Measurements from ENCODE around the gene TGOLN2. TPM values are rescaled to one million over a fixed set of nuclear protein-coding genes. Genes with fewer than 3 reads are reported as not detected.
"Not testable (repeated sequence)": the region's sequence is repeated elsewhere in the genome, so short reads cannot be mapped to it uniquely, and the experiment has no call there.

The TGOLN2 gene
- polyA plus RNA-seq, 4 donors = 18.6 to 160 (median 43.2) TPM

- H3K27ac ChIP-seq (ENCODE audit: low read depth in 1 of 3, low read length in 2 of 3); H3K4me1 ChIP-seq (ENCODE audit: control insufficient read depth in 3 of 3, insufficient read depth in 2 of 3, low read depth in 1 of 3, low read length in 2 of 3); DNase-seq; H3K4me3 ChIP-seq (ENCODE audit: low read depth in 1 of 3, low read length in 3 of 3); H3K27me3 ChIP-seq (ENCODE audit: control insufficient read depth in 3 of 3, insufficient read depth in 3 of 3, low read length in 3 of 3); H3K9me3 ChIP-seq (ENCODE audit: control insufficient read depth in 2 of 2, insufficient read depth in 1 of 2, low read depth in 1 of 2, low read length in 1 of 2); FAIRE-seq: not testable (repeated sequence)
- WGBS, 3 donors = 77 to 88% (median 85%) methylated on average over 5 of the region's 5 CpGs
- H3K36me3 ChIP-seq (ENCODE audit: control insufficient read depth in 3 of 3, insufficient read depth in 2 of 3, low read depth in 1 of 3, low read length in 3 of 3) = peaks cover 0 to 26% (median 0%) of the 10 kb centered on the region in 3 donors
Measured at GRCh38 chr2:85362653-85363387, 35.0 kb upstream of the TGOLN2 start.

DNA sequence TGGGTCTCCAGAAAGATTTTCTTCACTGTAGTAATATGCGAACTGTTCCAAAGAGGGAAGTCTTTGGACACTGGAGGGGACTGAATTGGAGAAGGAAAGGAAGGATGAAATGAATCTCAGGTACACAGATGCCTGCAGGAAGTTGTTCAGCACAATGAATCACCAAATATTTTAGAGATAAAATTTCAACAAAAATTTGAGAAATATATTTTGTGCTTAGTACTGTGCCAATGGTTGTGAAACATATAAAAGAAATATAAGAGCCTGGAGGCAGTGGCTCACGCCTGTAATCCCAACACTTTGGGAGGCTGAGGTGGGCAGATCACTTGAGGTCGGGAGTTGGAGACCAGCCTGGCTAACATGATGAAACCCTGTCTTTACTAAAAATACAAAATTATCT lies 29.9 kb upstream of the TGOLN2 start:
- WGBS, 3 donors = 91 to 95% (median 92%) methylated on average over 3 of the region's 3 CpGs
- Histone ChIP-seq H3K4me1 (ENCODE audit: control insufficient read depth in 3 of 3, insufficient read depth in 2 of 3, low read depth in 1 of 3, low read length in 2 of 3) (peaks cover 2 to 8% (median 4%) of the 10 kb centered on the region in 3 donors), H3K9me3 (ENCODE audit: control insufficient read depth in 2 of 2, insufficient read depth in 1 of 2, low read depth in 1 of 2, low read length in 1 of 2) (no peaks in the 10 kb centered on the region), H3K27me3 (ENCODE audit: control insufficient read depth in 3 of 3, insufficient read depth in 3 of 3, low read length in 3 of 3) (no peaks in the 10 kb centered on the region), H3K4me3 (ENCODE audit: low read depth in 1 of 3, low read length in 3 of 3) (no peak overlapping the region), H3K36me3 (ENCODE audit: control insufficient read depth in 3 of 3, insufficient read depth in 2 of 3, low read depth in 1 of 3, low read length in 3 of 3) (peaks cover 0 to 30% (median 2%) of the 10 kb centered on the region in 3 donors), H3K27ac (ENCODE audit: low read depth in 1 of 3, low read length in 2 of 3) (no peak overlapping the region)
- FAIRE-seq (no peak), DNase-seq (no peak)

DNA sequence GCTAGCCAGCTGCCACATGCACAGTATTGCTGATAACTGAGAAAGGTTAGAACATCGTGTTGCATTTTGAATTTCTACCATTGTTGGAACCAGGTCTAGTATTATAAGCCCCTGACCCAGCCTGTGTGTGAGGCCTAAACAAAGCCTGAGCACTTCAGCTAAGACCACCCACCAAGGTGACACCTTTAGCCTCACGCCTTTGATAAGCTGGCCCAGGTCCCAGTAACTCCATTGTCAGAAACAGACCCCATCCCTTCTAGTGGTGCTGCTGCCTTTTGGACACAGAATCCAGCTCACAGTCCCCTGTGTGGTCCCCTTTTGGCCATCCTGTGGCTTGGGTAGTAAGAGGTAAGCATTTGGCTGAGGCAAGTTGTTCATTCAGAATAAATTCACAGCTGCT lies 28.4 kb upstream of the TGOLN2 start:
- DNase-seq = no peak
- FAIRE-seq = no peak
- Histone ChIP-seq H3K27me3 (ENCODE audit: control insufficient read depth in 3 of 3, insufficient read depth in 3 of 3, low read length in 3 of 3) (no peaks in the 10 kb centered on the region), H3K4me1 (ENCODE audit: control insufficient read depth in 3 of 3, insufficient read depth in 2 of 3, low read depth in 1 of 3, low read length in 2 of 3) (peaks cover 2 to 8% (median 4%) of the 10 kb centered on the region in 3 donors), H3K4me3 (ENCODE audit: low read depth in 1 of 3, low read length in 3 of 3) (no peak overlapping the region), H3K36me3 (ENCODE audit: control insufficient read depth in 3 of 3, insufficient read depth in 2 of 3, low read depth in 1 of 3, low read length in 3 of 3) (peaks cover 4 to 37% (median 4%) of the 10 kb centered on the region in 3 donors), H3K27ac (ENCODE audit: low read depth in 1 of 3, low read length in 2 of 3) (no peak overlapping the region), H3K9me3 (ENCODE audit: control insufficient read depth in 2 of 2, insufficient read depth in 1 of 2, low read depth in 1 of 2, low read length in 1 of 2) (no peaks in the 10 kb centered on the region)
- 95 to 96% (median 96%) methylated on average over 2 of the region's 2 CpGs for WGBS, 3 donors

DNA sequence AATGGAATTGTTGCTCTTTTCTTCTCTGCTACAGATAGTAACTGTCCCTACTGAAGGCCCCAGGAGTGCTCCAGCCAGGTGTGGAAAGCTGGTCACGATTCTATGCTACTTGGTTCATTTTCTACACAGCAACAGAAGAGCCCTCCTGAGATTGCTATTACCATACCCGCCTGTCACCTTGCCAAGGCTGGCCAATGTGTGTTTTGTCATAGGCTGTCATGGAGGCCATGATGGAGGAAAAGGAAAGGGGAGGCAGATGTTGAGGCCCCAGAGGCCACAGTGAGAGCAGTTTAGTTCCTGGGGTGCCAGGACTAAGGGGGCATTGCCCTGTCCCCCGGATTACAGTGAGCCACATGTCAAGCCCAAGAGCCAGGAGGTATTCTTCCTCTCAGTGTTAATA lies 27.7 kb upstream of the TGOLN2 start:
- WGBS, 3 donors = 67 to 81% (median 68%) methylated on average over 3 of the region's 3 CpGs
- Histone ChIP-seq H3K9me3 (ENCODE audit: control insufficient read depth in 2 of 2, insufficient read depth in 1 of 2, low read depth in 1 of 2, low read length in 1 of 2) (no peaks in the 10 kb centered on the region), H3K27me3 (ENCODE audit: control insufficient read depth in 3 of 3, insufficient read depth in 3 of 3, low read length in 3 of 3) (no peaks in the 10 kb centered on the region), H3K4me3 (ENCODE audit: low read depth in 1 of 3, low read length in 3 of 3) (peak overlapping the region; percentile 52 to 99 (median 81)), H3K4me1 (ENCODE audit: control insufficient read depth in 3 of 3, insufficient read depth in 2 of 3, low read depth in 1 of 3, low read length in 2 of 3) (peaks cover 2 to 8% (median 4%) of the 10 kb centered on the region in 3 donors), H3K36me3 (ENCODE audit: control insufficient read depth in 3 of 3, insufficient read depth in 2 of 3, low read depth in 1 of 3, low read length in 3 of 3) (peaks cover 4 to 43% (median 8%) of the 10 kb centered on the region in 3 donors), H3K27ac (ENCODE audit: low read depth in 1 of 3, low read length in 2 of 3) (peak overlapping the region in 2 of 3 donors; percentile 29 to 74)
- DNase-seq (no peak), FAIRE-seq (no peak)

DNA sequence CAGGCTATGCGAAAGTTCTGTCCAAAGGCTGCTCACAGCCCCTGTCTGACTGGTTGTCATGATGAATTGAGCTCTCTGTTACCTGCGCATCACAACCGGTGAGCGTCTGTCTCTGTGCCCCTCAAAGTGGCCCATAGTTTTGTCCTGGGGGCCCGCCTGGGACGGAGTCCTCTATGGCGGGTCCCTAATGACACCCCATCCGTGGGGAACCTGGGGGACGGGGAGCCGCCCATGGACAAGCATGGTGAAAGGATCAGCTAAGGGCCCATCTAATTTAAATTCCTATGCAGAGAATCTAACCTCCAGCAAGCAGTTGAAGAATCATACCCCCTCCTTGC lies 27.3 kb upstream of the TGOLN2 start:
- WGBS, 3 donors = 6 to 10% (median 7%) methylated on average over 10 of the region's 10 CpGs
- FAIRE-seq = no peak
- Histone ChIP-seq H3K27ac (ENCODE audit: low read depth in 1 of 3, low read length in 2 of 3) (peak overlapping the region in 2 of 3 donors; percentile 74 to 95), H3K4me3 (ENCODE audit: low read depth in 1 of 3, low read length in 3 of 3) (peak overlapping the region; percentile 52 to 99 (median 81)), H3K9me3 (ENCODE audit: control insufficient read depth in 2 of 2, insufficient read depth in 1 of 2, low read depth in 1 of 2, low read length in 1 of 2) (no peaks in the 10 kb centered on the region), H3K4me1 (ENCODE audit: control insufficient read depth in 3 of 3, insufficient read depth in 2 of 3, low read depth in 1 of 3, low read length in 2 of 3) (peaks cover 2 to 8% (median 4%) of the 10 kb centered on the region in 3 donors), H3K27me3 (ENCODE audit: control insufficient read depth in 3 of 3, insufficient read depth in 3 of 3, low read length in 3 of 3) (no peaks in the 10 kb centered on the region), H3K36me3 (ENCODE audit: control insufficient read depth in 3 of 3, insufficient read depth in 2 of 3, low read depth in 1 of 3, low read length in 3 of 3) (peaks cover 4 to 44% (median 9%) of the 10 kb centered on the region in 3 donors)
- no peak for DNase-seq

DNA sequence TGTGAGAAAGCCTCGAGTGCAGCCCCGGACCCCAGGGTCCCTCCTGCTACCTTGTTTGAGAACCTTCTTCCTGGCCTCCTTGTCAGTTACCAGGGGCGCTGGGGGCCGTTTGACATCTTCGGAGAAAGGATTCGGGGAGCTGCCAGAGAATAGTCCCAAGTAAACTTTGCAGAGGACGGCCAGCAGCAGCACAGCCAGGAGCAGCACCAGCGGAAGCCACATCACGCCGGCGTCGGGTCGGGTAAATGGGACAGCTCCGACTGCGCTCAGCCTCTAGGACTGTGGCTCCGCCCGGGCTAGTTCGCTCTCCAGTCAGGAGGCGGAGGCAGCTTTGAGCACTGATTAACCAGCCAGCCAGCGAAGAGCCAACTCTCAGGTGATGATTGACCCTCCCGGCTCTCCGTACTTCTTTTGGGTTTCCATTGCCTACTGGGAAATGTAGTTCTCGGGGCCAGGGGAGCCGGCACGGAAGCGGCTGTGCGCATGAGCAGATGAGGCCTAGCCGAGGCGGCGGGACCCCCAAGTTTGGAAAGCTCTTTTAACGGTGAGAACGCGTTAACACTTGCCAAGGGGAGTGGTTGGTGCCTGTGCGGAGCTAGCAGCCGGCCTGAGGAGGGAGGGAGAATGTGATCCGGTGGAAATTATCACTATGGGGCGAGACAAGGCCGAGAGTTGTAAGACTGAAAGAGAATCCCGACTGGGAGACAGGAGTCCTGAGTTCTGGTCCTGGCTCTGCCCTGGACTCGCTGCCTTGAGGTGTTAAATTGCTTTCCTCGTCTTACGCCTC lies 26.7 kb upstream of the TGOLN2 start, which contains the start of the genes ELMOD3 and RETSAT:
ELMOD3 (plus strand) TSS at position 484 of the 787 bp plus-strand sequence. CDS start 2,430 bp downstream, outside the sequence.
RETSAT (minus strand) TSS at position 243 of the 787 bp plus-strand sequence; CDS start at position 222, 21 bp downstream.
- peaks cover 2 to 8% (median 4%) of the 10 kb centered on the region in 3 donors for H3K4me1 ChIP-seq (ENCODE audit: control insufficient read depth in 3 of 3, insufficient read depth in 2 of 3, low read depth in 1 of 3, low read length in 2 of 3)
- H3K27me3 ChIP-seq (ENCODE audit: control insufficient read depth in 3 of 3, insufficient read depth in 3 of 3, low read length in 3 of 3) = no peaks in the 10 kb centered on the region
- H3K9me3 ChIP-seq (ENCODE audit: control insufficient read depth in 2 of 2, insufficient read depth in 1 of 2, low read depth in 1 of 2, low read length in 1 of 2) = no peaks in the 10 kb centered on the region
- peaks cover 7 to 44% (median 14%) of the 10 kb centered on the region in 3 donors for H3K36me3 ChIP-seq (ENCODE audit: control insufficient read depth in 3 of 3, insufficient read depth in 2 of 3, low read depth in 1 of 3, low read length in 3 of 3)
- peak within 1 kb of the TSS; percentile 94 to 98 (median 97) for H3K27ac ChIP-seq (ENCODE audit: low read depth in 1 of 3, low read length in 2 of 3)
- peak; percentile 99 to 100 for DNase-seq
- WGBS, 3 donors = 0 to 1% (median 0%) methylated on average over 42 of the region's 42 CpGs
- H3K4me3 ChIP-seq (ENCODE audit: low read depth in 1 of 3, low read length in 3 of 3) = peak within 1 kb of the TSS; percentile 59 to 99 (median 81)
- FAIRE-seq = no peak

DNA sequence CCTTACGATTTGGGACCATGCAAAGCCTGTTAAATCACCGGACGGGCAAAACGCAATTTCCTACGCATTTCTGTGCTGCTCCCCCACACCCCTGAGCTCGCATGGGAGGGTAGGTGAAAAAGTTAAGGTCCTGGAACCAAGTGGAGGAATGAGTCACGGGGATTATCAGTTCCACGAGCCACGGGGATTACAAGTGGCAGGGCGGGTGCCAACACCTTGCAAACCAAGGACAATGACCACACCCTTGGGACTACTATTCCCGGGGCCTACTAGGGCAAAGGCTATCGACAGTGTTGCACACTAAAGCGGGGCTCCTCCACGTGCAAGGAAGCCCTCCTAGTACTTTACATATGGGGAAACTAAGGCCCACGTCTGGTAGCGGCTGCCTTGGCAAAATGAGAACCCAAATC lies 26.1 kb upstream of the TGOLN2 start:
- peaks cover 2 to 8% (median 4%) of the 10 kb centered on the region in 3 donors for H3K4me1 ChIP-seq (ENCODE audit: control insufficient read depth in 3 of 3, insufficient read depth in 2 of 3, low read depth in 1 of 3, low read length in 2 of 3)
- WGBS, 3 donors = 0 to 18% (median 5%) methylated on average over 16 of the region's 16 CpGs
- H3K36me3 ChIP-seq (ENCODE audit: control insufficient read depth in 3 of 3, insufficient read depth in 2 of 3, low read depth in 1 of 3, low read length in 3 of 3) = peaks cover 13 to 48% (median 18%) of the 10 kb centered on the region in 3 donors
- H3K9me3 ChIP-seq (ENCODE audit: control insufficient read depth in 2 of 2, insufficient read depth in 1 of 2, low read depth in 1 of 2, low read length in 1 of 2) = no peaks in the 10 kb centered on the region
- H3K27ac ChIP-seq (ENCODE audit: low read depth in 1 of 3, low read length in 2 of 3) = peak overlapping the region; percentile 94 to 98 (median 97)
- peak; percentile 80 to 96 for DNase-seq
- H3K4me3 ChIP-seq (ENCODE audit: low read depth in 1 of 3, low read length in 3 of 3) = peak overlapping the region; percentile 59 to 99 (median 81)
- no peak for FAIRE-seq
- no peaks in the 10 kb centered on the region for H3K27me3 ChIP-seq (ENCODE audit: control insufficient read depth in 3 of 3, insufficient read depth in 3 of 3, low read length in 3 of 3)

DNA sequence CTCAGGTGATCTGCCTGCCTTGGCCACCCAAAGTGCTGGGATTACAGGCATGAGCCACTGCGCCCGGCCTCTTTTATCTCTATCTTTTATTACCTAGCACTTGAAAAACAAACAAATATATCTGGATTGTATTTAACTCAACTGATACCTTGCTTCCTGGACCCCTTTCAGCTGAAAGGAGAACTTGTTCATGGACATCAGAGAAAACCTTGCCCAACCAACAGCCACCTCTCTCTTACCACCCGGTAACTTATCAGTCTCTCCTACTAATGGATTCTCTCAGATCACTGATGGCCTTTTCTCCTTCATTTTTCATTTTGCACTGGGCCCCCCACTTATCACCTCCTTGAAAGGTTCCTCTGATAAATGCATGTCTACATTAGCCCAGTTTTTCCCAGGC lies 19.8 kb upstream of the TGOLN2 start:
- no peaks in the 10 kb centered on the region for H3K27me3 ChIP-seq (ENCODE audit: control insufficient read depth in 3 of 3, insufficient read depth in 3 of 3, low read length in 3 of 3)
- H3K36me3 ChIP-seq (ENCODE audit: control insufficient read depth in 3 of 3, insufficient read depth in 2 of 3, low read depth in 1 of 3, low read length in 3 of 3) = peaks cover 24 to 79% (median 36%) of the 10 kb centered on the region in 3 donors
- DNase-seq (peak; percentile 27 to 60), FAIRE-seq (no peak)
- 7 to 67% (median 46%) methylated on average over 3 of the region's 3 CpGs for WGBS, 3 donors
- H3K9me3 ChIP-seq (ENCODE audit: control insufficient read depth in 2 of 2, insufficient read depth in 1 of 2, low read depth in 1 of 2, low read length in 1 of 2) = no peaks in the 10 kb centered on the region
- H3K27ac ChIP-seq (ENCODE audit: low read depth in 1 of 3, low read length in 2 of 3) = no peak overlapping the region
- H3K4me1 ChIP-seq (ENCODE audit: control insufficient read depth in 3 of 3, insufficient read depth in 2 of 3, low read depth in 1 of 3, low read length in 2 of 3) = peaks cover 0 to 5% (median 2%) of the 10 kb centered on the region in 3 donors
- no peak overlapping the region for H3K4me3 ChIP-seq (ENCODE audit: low read depth in 1 of 3, low read length in 3 of 3)

All from small intestine (tissue), 7 donors.